Measurements from ENCODE around the gene RERG. TPM values are rescaled to one million over a fixed set of nuclear protein-coding genes. Genes with fewer than 3 reads are reported as not detected.
A peak's percentile ranks its signal among the peaks of the same experiment; 100 is the strongest.

Gene RERG
- total RNA-seq, 1 experiment from 2014 or later, result 2.9 TPM

DNA sequence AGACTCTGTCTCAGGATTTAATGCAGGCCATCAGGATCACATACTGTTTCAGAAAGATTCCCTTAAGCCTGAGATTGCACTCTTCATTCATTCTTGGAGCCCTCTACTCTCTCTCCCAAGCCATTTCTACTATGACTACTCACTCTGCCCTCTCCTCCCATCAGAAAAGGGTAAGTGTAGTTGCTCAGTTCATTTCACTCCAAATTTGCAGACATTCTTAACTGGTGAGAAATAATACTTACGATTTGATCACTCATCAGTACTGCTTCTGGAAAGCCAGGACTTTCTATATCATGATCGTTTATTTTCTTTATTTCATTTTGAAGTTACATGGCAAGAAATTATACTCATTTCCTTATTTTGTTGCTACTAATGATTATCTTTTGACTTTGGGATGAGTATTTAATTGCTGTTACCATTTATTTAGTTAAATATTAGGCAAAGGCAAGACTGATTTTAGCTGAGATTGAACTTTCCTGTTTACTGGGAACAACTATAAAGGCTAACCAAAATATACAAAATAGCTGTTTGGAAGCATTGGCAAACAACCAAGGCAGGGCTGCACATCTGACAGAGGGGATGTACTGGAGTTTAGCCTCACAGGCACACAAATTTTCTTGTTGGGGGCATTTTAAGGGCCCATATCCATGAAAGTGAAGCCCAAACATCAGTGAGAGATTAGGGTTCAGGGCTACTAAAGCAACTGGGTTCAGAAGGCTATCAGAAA, 4.1 kb upstream of the RERG start:
- DNase-seq (ENCODE audit: low read depth), result no peak
- in situ Hi-C loops (cut with HindIII; ENCODE audit: low pct_unique_long_range_greater_than_20kb, low sequenced_read_pairs), result no loop called here

DNA sequence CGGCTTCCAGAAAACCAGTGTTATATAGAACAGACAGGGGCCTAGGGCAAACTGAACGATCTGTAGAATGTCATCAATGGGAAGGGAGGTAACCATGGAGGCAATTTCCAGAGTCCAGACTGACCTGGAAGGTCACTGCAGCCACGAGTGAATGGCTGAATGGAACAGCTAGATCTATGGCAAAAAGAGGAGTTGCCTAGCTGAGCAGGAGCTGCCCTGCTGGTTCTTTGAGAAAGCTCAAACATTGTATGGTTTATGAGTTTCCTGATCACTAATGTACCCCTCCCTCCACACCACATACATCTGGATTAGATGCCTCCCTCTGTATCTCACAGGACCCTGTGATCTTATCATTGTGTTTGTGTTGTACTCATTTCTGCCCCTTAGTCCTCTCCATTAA, 1.0 kb upstream of the RERG start:
- no peak for DNase-seq (ENCODE audit: low read depth)
- in situ Hi-C loops (cut with HindIII; ENCODE audit: low pct_unique_long_range_greater_than_20kb, low sequenced_read_pairs), result no loop called here

- in situ Hi-C loops (cut with HindIII; ENCODE audit: low pct_unique_long_range_greater_than_20kb, low sequenced_read_pairs), result no loop called here
- DNase-seq (ENCODE audit: low read depth), result no peak
Observed at GRCh38 chr12:15220451-15220850, 766 bp downstream of the RERG start.

DNA sequence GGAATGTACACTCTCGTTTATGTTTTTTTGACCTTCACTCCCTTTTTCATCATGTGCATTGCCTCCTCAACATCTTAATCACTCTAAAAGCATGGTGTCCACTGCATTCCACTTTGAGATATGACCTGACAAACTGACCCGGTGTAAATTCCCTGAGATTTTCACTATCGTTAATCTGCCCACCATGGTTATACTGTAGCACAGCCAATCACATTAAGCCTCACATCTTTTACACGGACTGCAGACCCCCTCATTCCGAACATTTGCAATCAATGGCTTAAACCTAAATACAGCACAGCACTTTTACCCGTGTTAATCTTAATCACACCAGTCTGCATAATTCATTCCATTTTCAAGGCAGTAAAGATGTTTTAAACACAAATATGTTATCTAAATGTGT, 2.4 kb downstream of the RERG start:
- in situ Hi-C loops (cut with HindIII; ENCODE audit: low pct_unique_long_range_greater_than_20kb, low sequenced_read_pairs), result no loop called here

GRCh38 chr12:15216036-15216889, 5.0 kb downstream of the RERG start:
- DNase-seq (ENCODE audit: low read depth), result peak; percentile 49
- in situ Hi-C loops (cut with HindIII; ENCODE audit: low pct_unique_long_range_greater_than_20kb, low sequenced_read_pairs), result no loop called here

More for the DNA sequence above, 2.4 kb downstream of the RERG start:
- DNase-seq (ENCODE audit: low read depth), result no peak

- in situ Hi-C loops (cut with HindIII; ENCODE audit: low pct_unique_long_range_greater_than_20kb, low sequenced_read_pairs), result no loop called here
- peak; percentile 34 for DNase-seq (ENCODE audit: low read depth)
Observed at GRCh38 chr12:15214851-15215601, 6.2 kb downstream of the RERG start.

- in situ Hi-C loops (cut with HindIII; ENCODE audit: low pct_unique_long_range_greater_than_20kb, low sequenced_read_pairs), result no loop called here
- no peak for DNase-seq (ENCODE audit: low read depth)
Observed at GRCh38 chr12:15212930-15213329, 8.3 kb downstream of the RERG start.

- DNase-seq (ENCODE audit: low read depth), result no peak
- in situ Hi-C loops (cut with HindIII; ENCODE audit: low pct_unique_long_range_greater_than_20kb, low sequenced_read_pairs), result no loop called here
Observed at GRCh38 chr12:15209782-15210181, 11.4 kb downstream of the RERG start.

DNA sequence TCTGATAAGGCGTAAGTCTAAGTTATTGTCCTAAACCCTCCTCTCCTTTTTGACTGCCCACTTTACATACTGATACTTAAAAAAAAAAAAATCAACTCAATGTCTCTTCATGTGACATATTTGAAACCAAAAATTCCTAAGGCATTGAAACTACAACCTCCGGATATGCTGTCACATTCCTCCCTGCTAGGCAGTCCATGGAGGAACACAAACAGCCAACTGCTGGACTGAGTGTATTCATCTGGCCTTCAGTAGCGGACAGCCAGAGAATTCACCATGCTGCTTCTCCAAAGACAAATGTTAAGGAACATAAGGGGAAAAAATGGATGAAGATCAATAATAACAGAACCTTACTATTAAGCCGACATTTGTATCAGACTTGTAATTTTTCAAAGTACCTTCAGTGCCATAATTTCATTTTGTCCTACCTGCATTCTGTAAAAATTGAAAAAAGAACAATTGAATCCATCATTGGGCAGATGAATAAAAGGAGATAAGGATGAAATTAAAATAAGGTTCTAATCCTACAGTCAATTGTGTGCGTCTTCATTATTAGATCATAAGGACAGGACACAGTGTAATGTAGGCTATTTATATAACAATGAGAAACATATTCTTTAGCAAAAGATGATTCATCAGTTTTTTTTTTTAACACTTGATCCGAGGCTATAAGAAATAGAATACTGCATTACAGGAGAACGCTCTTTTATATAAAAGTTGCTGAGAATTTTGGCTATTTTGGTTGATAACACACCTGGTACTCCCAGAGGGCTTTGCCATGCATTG, 12.2 kb downstream of the RERG start:
- in situ Hi-C loops (cut with HindIII; ENCODE audit: low pct_unique_long_range_greater_than_20kb, low sequenced_read_pairs), result no loop called here
- DNase-seq (ENCODE audit: low read depth), result no peak

- in situ Hi-C loops (cut with HindIII; ENCODE audit: low pct_unique_long_range_greater_than_20kb, low sequenced_read_pairs), result no loop called here
- no peak for DNase-seq (ENCODE audit: low read depth)
Observed at GRCh38 chr12:15208140-15208539, 13.1 kb downstream of the RERG start.

DNA sequence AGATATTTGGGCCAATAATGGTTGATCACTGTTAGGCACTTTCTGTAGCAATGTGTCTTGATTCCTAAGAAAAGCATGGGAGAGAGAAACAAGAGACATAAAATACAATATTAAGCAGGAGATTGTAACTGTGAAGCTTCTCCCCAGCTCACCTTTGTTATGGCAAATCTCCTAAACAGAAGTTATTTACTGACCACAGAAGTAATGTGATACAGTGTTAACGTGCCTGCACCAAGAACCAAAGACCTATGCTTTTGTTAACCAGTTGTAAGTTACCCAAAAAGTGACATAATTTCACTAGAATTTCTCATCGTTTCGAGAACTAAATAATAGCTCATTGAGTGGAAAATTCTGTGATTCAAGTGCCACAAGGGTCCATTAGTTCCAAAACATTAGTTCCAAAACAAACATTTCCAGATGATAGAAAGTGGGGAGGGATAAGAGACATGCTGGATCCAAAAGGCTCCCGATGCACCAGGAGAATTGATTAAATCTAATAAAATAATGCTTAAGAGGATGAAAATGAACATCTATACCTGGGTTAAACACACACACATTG, 14.3 kb downstream of the RERG start:
- DNase-seq (ENCODE audit: low read depth), result peak; percentile 36
- in situ Hi-C loops (cut with HindIII; ENCODE audit: low pct_unique_long_range_greater_than_20kb, low sequenced_read_pairs), result no loop called here

DNA sequence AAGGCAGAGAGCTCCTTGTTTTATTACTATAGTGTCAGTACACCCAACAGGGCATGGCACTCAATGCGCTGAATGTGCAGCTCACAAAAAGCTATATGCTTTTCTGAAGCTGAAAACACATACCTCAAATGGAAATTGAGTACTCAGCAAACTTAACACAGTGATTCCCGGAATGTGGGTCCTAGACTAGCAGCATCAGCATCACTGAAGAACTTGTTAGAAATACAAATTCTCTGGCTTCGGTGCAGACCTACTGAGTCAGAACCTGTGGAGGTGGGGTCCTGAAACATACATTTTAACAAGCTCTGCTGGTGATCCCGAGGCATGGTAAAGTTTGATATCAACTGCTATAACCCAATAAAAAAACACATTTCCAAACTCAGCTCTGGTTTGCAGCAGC, 14.9 kb downstream of the RERG start:
- in situ Hi-C loops (cut with HindIII; ENCODE audit: low pct_unique_long_range_greater_than_20kb, low sequenced_read_pairs), result no loop called here
- no peak for DNase-seq (ENCODE audit: low read depth)

DNA sequence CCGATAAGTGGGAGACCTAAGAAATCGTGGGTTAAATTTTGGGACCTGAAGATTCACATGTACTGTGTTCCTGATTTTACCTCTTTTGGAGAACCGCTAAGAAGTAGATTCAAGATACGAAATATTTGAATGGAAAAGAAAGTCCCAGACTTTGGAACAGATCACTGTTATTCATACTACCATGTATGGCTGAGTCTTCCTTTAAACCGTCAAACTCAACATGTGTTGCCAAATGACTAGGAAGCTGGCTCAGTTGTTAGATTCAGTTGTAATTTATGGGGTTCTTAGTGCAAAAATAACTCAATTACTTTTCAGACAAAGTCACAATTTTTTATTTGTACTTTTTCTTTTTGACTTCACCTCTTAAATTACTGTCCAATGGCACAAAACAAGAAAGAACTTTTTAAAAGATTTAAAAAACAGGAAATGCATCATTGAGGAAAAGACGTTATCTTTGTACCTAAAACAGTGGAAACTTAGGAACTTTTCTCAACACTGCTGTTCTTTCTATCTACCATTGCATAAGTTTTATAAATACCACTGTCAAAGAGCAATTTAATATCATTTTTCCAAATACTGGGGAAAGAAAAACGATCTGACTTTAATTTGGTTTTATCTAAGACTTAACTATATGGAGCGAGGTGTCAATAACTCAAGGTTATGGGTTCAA, 15.7 kb downstream of the RERG start:
- in situ Hi-C loops (cut with HindIII; ENCODE audit: low pct_unique_long_range_greater_than_20kb, low sequenced_read_pairs), result no loop called here
- no peak for DNase-seq (ENCODE audit: low read depth)

DNA sequence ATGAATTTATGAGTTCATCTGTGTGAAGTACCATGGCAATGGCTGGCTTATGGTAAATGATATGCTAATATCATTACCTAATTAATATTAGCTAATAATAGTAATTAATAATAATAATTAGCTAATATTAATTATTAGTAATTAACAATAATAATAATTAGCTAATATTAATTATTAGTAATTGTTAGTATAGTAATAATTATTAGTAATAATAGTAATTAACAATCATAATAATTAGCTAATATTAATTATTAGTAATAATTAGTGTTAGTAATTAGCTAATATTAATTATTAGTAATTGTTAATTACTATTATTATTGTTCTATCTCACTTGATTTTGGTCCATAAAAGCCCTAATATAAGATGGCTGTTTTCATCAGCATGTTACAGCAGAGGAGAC, 19.8 kb downstream of the RERG start:
- in situ Hi-C loops (cut with HindIII; ENCODE audit: low pct_unique_long_range_greater_than_20kb, low sequenced_read_pairs), result no loop called here
- DNase-seq (ENCODE audit: low read depth), result no peak

DNA sequence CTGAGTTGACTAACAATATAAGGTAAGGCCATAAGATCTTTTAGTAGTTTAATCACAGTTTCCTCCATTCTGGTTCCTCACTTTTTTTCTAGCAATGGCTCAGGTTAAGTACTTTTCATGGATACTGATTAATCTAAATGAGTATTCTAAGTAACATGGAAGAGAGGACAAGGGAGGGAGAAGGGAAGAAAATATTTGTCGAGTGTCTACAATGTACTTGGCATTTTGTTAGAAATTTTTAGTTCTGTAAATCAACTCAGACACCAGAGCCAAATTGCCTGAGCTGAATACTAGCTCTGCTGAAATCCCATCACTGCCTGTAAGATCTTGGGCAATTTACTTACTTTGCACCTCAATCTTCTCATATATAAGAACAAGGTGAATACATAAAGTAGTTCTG, 20.2 kb downstream of the RERG start:
- in situ Hi-C loops (cut with HindIII; ENCODE audit: low pct_unique_long_range_greater_than_20kb, low sequenced_read_pairs), result no loop called here
- no peak for DNase-seq (ENCODE audit: low read depth)

GRCh38 chr12:15200641-15201040, 20.6 kb downstream of the RERG start:
- in situ Hi-C loops (cut with HindIII; ENCODE audit: low pct_unique_long_range_greater_than_20kb, low sequenced_read_pairs), result no loop called here
- no peak for DNase-seq (ENCODE audit: low read depth)

- DNase-seq (ENCODE audit: low read depth), result no peak
- in situ Hi-C loops (cut with HindIII; ENCODE audit: low pct_unique_long_range_greater_than_20kb, low sequenced_read_pairs), result no loop called here
Observed at GRCh38 chr12:15199930-15200329, 21.3 kb downstream of the RERG start.
